ENCODE data around the gene COL6A1. TPM values are rescaled to one million over a fixed set of nuclear protein-coding genes. Genes with fewer than 3 reads are reported as not detected.

Gene COL6A1
- total RNA-seq, 1 experiment from 2014 or later = 17.8 TPM

GRCh38 chr21:46035809-46036695 lies 54.5 kb downstream of the COL6A1 start:
- H3K27me3 Mint-ChIP-seq (ENCODE audit: unreplicated experiment) = no peaks in the 10 kb centered on the region
- no peak overlapping the region for H3K27ac Mint-ChIP-seq (ENCODE audit: unreplicated experiment)
- intact Hi-C loops (cut with micrococcal nuclease; ENCODE audit: unreplicated experiment) = no loop called here
- no peak for TF ChIP-seq CTCF (IDR thresholded peaks at IDR 0.05; ENCODE audit: unreplicated experiment)
- H3K36me3 Mint-ChIP-seq (ENCODE audit: insufficient read depth, unreplicated experiment) = peaks cover 5% of the 10 kb centered on the region
- no peaks in the 10 kb centered on the region for H3K9me3 Mint-ChIP-seq (ENCODE audit: low read depth, unreplicated experiment)
- CTCF ChIA-PET = no interaction called here
- no peak overlapping the region for H3K4me3 Mint-ChIP-seq (ENCODE audit: low read depth, unreplicated experiment)
- DNase-seq = no peak
- BruUV-seq (replicated peaks) = no TSS peak
- H3K4me1 Mint-ChIP-seq (ENCODE audit: low read depth, unreplicated experiment) = no peaks in the 10 kb centered on the region

GRCh38 chr21:46036696-46037330 lies 55.2 kb downstream of the COL6A1 start:
- Mint-ChIP-seq H3K9me3 (ENCODE audit: low read depth, unreplicated experiment) (no peaks in the 10 kb centered on the region), H3K36me3 (ENCODE audit: insufficient read depth, unreplicated experiment) (peaks cover 5% of the 10 kb centered on the region), H3K4me1 (ENCODE audit: low read depth, unreplicated experiment) (no peaks in the 10 kb centered on the region), H3K4me3 (ENCODE audit: low read depth, unreplicated experiment) (no peak overlapping the region), H3K27me3 (ENCODE audit: unreplicated experiment) (no peaks in the 10 kb centered on the region), H3K27ac (ENCODE audit: unreplicated experiment) (no peak overlapping the region)
- CTCF ChIA-PET = no interaction called here
- no peak for DNase-seq
- intact Hi-C loops (cut with micrococcal nuclease; ENCODE audit: unreplicated experiment) = no loop called here
- BruUV-seq (replicated peaks) = no TSS peak
- TF ChIP-seq CTCF (IDR thresholded peaks at IDR 0.05; ENCODE audit: unreplicated experiment) = no peak

GRCh38 chr21:46037331-46038325 lies 56.1 kb downstream of the COL6A1 start:
- H3K36me3 Mint-ChIP-seq (ENCODE audit: insufficient read depth, unreplicated experiment) = peaks cover 5% of the 10 kb centered on the region
- CTCF ChIA-PET = no interaction called here
- intact Hi-C loops (cut with micrococcal nuclease; ENCODE audit: unreplicated experiment) = no loop called here
- no TSS peak for BruUV-seq (replicated peaks)
- no peaks in the 10 kb centered on the region for H3K9me3 Mint-ChIP-seq (ENCODE audit: low read depth, unreplicated experiment)
- DNase-seq = no peak
- TF ChIP-seq CTCF (IDR thresholded peaks at IDR 0.05; ENCODE audit: unreplicated experiment) = no peak
- H3K4me1 Mint-ChIP-seq (ENCODE audit: low read depth, unreplicated experiment) = no peaks in the 10 kb centered on the region
- no peak overlapping the region for H3K27ac Mint-ChIP-seq (ENCODE audit: unreplicated experiment)
- no peak overlapping the region for H3K4me3 Mint-ChIP-seq (ENCODE audit: low read depth, unreplicated experiment)
- H3K27me3 Mint-ChIP-seq (ENCODE audit: unreplicated experiment) = no peaks in the 10 kb centered on the region

- Mint-ChIP-seq H3K27ac (ENCODE audit: unreplicated experiment) (no peak overlapping the region), H3K36me3 (ENCODE audit: insufficient read depth, unreplicated experiment) (peaks cover 5% of the 10 kb centered on the region), H3K4me1 (ENCODE audit: low read depth, unreplicated experiment) (no peaks in the 10 kb centered on the region), H3K9me3 (ENCODE audit: low read depth, unreplicated experiment) (no peaks in the 10 kb centered on the region), H3K27me3 (ENCODE audit: unreplicated experiment) (no peaks in the 10 kb centered on the region), H3K4me3 (ENCODE audit: low read depth, unreplicated experiment) (no peak overlapping the region)
- intact Hi-C loops (cut with micrococcal nuclease; ENCODE audit: unreplicated experiment) = no loop called here
- no TSS peak for BruUV-seq (replicated peaks)
- no peak for TF ChIP-seq CTCF (IDR thresholded peaks at IDR 0.05; ENCODE audit: unreplicated experiment)
- no peak for DNase-seq
- CTCF ChIA-PET = no interaction called here
These were observed 56.8 kb downstream of the COL6A1 start for GRCh38 chr21:46038341-46038829.
